ENCODE measurements around the gene CFAP45. TPM values are rescaled to one million over a fixed set of nuclear protein-coding genes. Genes with fewer than 3 reads are reported as not detected.

Gene CFAP45
- total RNA-seq, 1 donor from 2014 or later: not detected

DNA sequence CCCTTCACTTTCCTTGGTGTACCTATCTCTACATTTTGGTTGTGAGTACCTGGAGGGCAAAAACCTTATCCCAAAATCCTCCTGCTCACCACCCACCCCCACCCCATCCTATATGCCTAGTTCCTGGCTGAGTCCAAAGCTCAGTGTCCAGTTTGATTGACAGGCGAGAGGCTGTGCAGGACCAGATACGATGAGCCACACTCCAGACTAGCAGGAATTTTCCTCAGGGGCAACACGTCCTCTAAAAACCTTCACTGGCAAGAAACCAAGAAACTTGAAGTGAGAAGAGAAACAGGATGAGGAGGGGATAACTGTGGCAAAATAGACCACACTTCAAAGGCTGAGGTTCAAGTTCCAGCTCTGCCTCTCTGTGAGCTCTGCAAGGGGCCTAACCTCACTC, 74.4 kb downstream of the CFAP45 start:
- Mint-ChIP-seq H3K4me1 (no peaks in the 10 kb centered on the region), H3K4me3 (no peak overlapping the region), H3K27ac (ENCODE audit: unreplicated experiment) (no peak overlapping the region), H3K9me3 (no peaks in the 10 kb centered on the region), H3K27me3 (ENCODE audit: low read depth) (peaks cover 50% of the 10 kb centered on the region), H3K36me3 (ENCODE audit: low read depth) (no peaks in the 10 kb centered on the region)
- no peak for DNase-seq (ENCODE audit: low read depth, low spot score)
- TF ChIP-seq, protein P1, sequence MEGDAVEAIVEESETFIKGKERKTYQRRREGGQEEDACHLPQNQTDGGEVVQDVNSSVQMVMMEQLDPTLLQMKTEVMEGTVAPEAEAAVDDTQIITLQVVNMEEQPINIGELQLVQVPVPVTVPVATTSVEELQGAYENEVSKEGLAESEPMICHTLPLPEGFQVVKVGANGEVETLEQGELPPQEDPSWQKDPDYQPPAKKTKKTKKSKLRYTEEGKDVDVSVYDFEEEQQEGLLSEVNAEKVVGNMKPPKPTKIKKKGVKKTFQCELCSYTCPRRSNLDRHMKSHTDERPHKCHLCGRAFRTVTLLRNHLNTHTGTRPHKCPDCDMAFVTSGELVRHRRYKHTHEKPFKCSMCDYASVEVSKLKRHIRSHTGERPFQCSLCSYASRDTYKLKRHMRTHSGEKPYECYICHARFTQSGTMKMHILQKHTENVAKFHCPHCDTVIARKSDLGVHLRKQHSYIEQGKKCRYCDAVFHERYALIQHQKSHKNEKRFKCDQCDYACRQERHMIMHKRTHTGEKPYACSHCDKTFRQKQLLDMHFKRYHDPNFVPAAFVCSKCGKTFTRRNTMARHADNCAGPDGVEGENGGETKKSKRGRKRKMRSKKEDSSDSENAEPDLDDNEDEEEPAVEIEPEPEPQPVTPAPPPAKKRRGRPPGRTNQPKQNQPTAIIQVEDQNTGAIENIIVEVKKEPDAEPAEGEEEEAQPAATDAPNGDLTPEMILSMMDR (conservative IDR thresholded peaks at IDR 0.05): no peak

DNA sequence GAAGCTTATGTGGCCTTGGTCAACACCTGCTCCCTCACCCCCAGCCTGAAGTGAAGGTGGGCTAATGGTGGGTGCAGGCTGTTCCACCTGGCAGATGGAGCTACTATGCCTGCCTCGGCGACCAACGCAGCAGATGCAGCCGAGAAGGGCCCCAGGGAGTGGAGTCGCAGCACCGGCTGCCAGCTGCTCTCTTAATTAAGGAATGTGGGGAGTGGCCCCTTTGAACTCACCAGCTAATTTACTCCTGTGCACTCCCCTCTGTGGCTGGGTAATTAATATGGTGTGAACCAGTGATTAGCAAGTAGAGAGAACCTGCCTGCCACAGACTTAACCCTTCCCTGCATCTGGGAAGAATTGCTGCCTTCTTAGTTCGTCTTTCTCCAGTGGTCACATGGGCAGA, 76.6 kb downstream of the CFAP45 start:
- no peaks in the 10 kb centered on the region for H3K4me1 Mint-ChIP-seq
- DNase-seq (ENCODE audit: low read depth, low spot score): no peak
- H3K27me3 Mint-ChIP-seq (ENCODE audit: low read depth): peaks cover 50% of the 10 kb centered on the region
- TF ChIP-seq, protein P1 (conservative IDR thresholded peaks at IDR 0.05): no peak
- H3K9me3 Mint-ChIP-seq: no peaks in the 10 kb centered on the region
- H3K27ac Mint-ChIP-seq (ENCODE audit: unreplicated experiment): no peak overlapping the region
- H3K36me3 Mint-ChIP-seq (ENCODE audit: low read depth): no peaks in the 10 kb centered on the region
- no peak overlapping the region for H3K4me3 Mint-ChIP-seq

Small RNA genes within 50 kb of the gene (microRNA-seq; reads per million reads assigned to microRNA genes)
- not detected for gene MIR4259

Other genes starting within 250 kb of the CFAP45 start
- gene CRP, start 185.6 kb downstream of the CFAP45 start, total RNA-seq: not detected in 2 replicates
- gene DUSP23, start 119.2 kb downstream of the CFAP45 start, total RNA-seq: 13.5 TPM in 2 replicates
- not detected in 2 replicates for gene FCRL6, start 97.8 kb downstream of the CFAP45 start, total RNA-seq
- gene SLAMF8, start 73.3 kb downstream of the CFAP45 start, total RNA-seq: not detected in 2 replicates
- not detected in 2 replicates for gene VSIG8, start 37.5 kb downstream of the CFAP45 start, total RNA-seq
- 20.1 and 20.9 TPM in 2 replicates for gene TAGLN2, start 25.3 kb upstream of the CFAP45 start, total RNA-seq
- gene IGSF9, start 45.4 kb upstream of the CFAP45 start, total RNA-seq: 23.9 and 24.5 TPM in 2 replicates
- gene SLAMF9, start 54.1 kb upstream of the CFAP45 start, total RNA-seq: not detected in 2 replicates
- gene PIGM, start 131.8 kb upstream of the CFAP45 start, total RNA-seq: 9.7 and 9.9 TPM in 2 replicates
- gene KCNJ10, start 170.0 kb upstream of the CFAP45 start, total RNA-seq: 0.47 and 0.73 TPM in 2 replicates
- gene KCNJ9, start 181.4 kb upstream of the CFAP45 start, total RNA-seq: 0.11 and 0.19 TPM in 2 replicates
- 27.5 and 28.4 TPM in 2 replicates for gene IGSF8, start 198.5 kb upstream of the CFAP45 start, total RNA-seq
- 93.6 and 101 TPM in 2 replicates for gene ATP1A2, start 215.6 kb upstream of the CFAP45 start, total RNA-seq